Upper lobe of right lung (tissue), 1 donor: ENCODE data around the gene FGGY. TPM values are rescaled to one million over a fixed set of nuclear protein-coding genes. Genes with fewer than 3 reads are reported as not detected.

Experiments
- ATAC-seq: fragments of 200-7000 bp; cut with Tn5 transposase; one replicate; pipeline ENCODE4 v1.9.1; 2020; ENCODE audit warnings: mild to moderate bottlenecking, moderate library complexity
- DNase-seq: peaks from one replicate; pipeline ENCODE4 v3.0.0-alpha.2; 2020
- H3K27ac ChIP-seq: fragments of 200-600 bp; one replicate; pipeline ENCODE4 v1.8.0; 2022
- H3K27me3 ChIP-seq: fragments of 200-600 bp; one replicate; pipeline ENCODE4 v1.8.0; 2022; ENCODE audit warnings: mild to moderate bottlenecking
- H3K36me3 ChIP-seq: fragments of 200-600 bp; one replicate; pipeline ENCODE4 v1.8.0; 2022
- H3K4me1 ChIP-seq: fragments of 200-600 bp; one replicate; pipeline ENCODE4 v1.8.0; 2022
- H3K4me3 ChIP-seq: fragments of 200-600 bp; one replicate; pipeline ENCODE4 v1.8.0; 2022; ENCODE audit warnings: mild to moderate bottlenecking
- H3K9me3 ChIP-seq: fragments of 200-600 bp; one replicate; pipeline ENCODE4 v1.8.0; 2022
- CTCF ChIP-seq: fragments of 200-600 bp; IDR thresholded peaks from one replicate; pipeline ENCODE4 v1.8.0; 2022; ENCODE audit warnings: antibody characterized with exemption
- intact Hi-C: fragments of 100-400 bp; cut with DNase I; formaldehyde crosslinking; loops from one replicate; pipeline ENCODE4 v1.11.0; 2022
- total RNA-seq: library from RNA; stranded (reverse); fragmentation: NEBNext Ultra II Directional; extraction: Animal tissue kit (Norgen Biotek cat#: 25700); gene quantifications from one replicate; pipeline ENCODE4 v1.2.1, GENCODE V29; 2021
- donor health status: DM: no; HTN: yes; CAD: no; lungs with severe emphysema.

FGGY gene
- total RNA-seq, 1 donor from 2014 or later, result 39.2 TPM

DNA sequence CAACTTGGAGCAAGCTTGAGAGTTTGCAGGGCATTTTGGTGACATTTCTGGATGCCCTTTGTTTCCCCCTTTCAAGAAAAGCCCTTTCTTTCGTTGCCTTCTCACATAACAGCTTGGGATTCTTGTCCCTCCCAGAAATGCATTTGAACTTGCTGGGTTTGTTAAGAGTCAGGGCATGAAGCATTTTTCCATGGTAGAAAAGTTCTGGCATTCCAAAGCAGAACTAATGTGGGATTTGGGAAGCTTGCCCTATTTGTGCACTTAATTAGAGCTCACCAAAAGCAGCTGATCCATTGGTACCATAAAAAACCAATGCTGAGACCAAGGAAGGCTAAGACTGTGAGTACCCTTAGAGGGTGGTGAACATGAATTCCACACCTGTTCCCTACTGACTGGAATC is 418.1 kb downstream of the FGGY start:
- no peak for TF ChIP-seq CTCF
- Histone ChIP-seq H3K36me3 (no peaks in the 10 kb centered on the region), H3K4me1 (peaks cover 4% of the 10 kb centered on the region), H3K27me3 (no peaks in the 10 kb centered on the region), H3K27ac (no peak overlapping the region), H3K9me3 (no peaks in the 10 kb centered on the region), H3K4me3 (no peak overlapping the region)
- no peak for ATAC-seq
- intact Hi-C loops, result no loop called here
- DNase-seq, result no peak

- no peak for DNase-seq
- intact Hi-C loops, result no loop called here
- ATAC-seq, result no peak
- no peak overlapping the region for H3K27ac ChIP-seq
- no peak for TF ChIP-seq CTCF
- no peaks in the 10 kb centered on the region for H3K27me3 ChIP-seq
- no peaks in the 10 kb centered on the region for H3K36me3 ChIP-seq
- H3K4me3 ChIP-seq, result no peak overlapping the region
- H3K4me1 ChIP-seq, result peaks cover 4% of the 10 kb centered on the region
- H3K9me3 ChIP-seq, result no peaks in the 10 kb centered on the region
These were observed 419.9 kb downstream of the FGGY start for GRCh38 chr1:59716832-59717231.

- Histone ChIP-seq H3K9me3 (no peaks in the 10 kb centered on the region), H3K27ac (peak overlapping the region; percentile 34), H3K4me1 (peaks cover 4% of the 10 kb centered on the region), H3K27me3 (no peaks in the 10 kb centered on the region), H3K4me3 (no peak overlapping the region), H3K36me3 (no peaks in the 10 kb centered on the region)
- intact Hi-C loops, result no loop called here
- DNase-seq, result no peak
- ATAC-seq, result peak; percentile 75
- TF ChIP-seq CTCF, result peak; percentile 42
These were observed 421.4 kb downstream of the FGGY start for GRCh38 chr1:59718064-59718988.

- intact Hi-C loops, result no loop called here
- Histone ChIP-seq H3K27ac (no peak overlapping the region), H3K9me3 (no peaks in the 10 kb centered on the region), H3K4me1 (peaks cover 4% of the 10 kb centered on the region), H3K36me3 (no peaks in the 10 kb centered on the region), H3K4me3 (no peak overlapping the region), H3K27me3 (no peaks in the 10 kb centered on the region)
- ATAC-seq, result peak; percentile 88
- DNase-seq, result peak; percentile 81
- no peak for TF ChIP-seq CTCF
These were observed 422.1 kb downstream of the FGGY start for GRCh38 chr1:59718989-59719360.

GRCh38 chr1:59720326-59721115 is 423.6 kb downstream of the FGGY start:
- Histone ChIP-seq H3K27ac (no peak overlapping the region), H3K4me1 (peaks cover 4% of the 10 kb centered on the region), H3K27me3 (no peaks in the 10 kb centered on the region), H3K4me3 (no peak overlapping the region), H3K9me3 (no peaks in the 10 kb centered on the region), H3K36me3 (no peaks in the 10 kb centered on the region)
- intact Hi-C loops, result no loop called here
- no peak for TF ChIP-seq CTCF
- DNase-seq (no peak), ATAC-seq (no peak)
